Progenitor cell of endocrine pancreas (in vitro differentiated cells): ENCODE results near the gene CRB2. TPM values are rescaled to one million over a fixed set of nuclear protein-coding genes. Genes with fewer than 3 reads are reported as not detected.

Experiments
- DNase-seq: peaks from one replicate; pipeline ENCODE4 v3.0.0; 2021; ENCODE audit warnings: low spot score; ENCODE audit not compliant: unreplicated experiment
- H3K27ac Mint-ChIP-seq: 2 replicates; pipeline ENCODE4 v1.8.0; 2021; ENCODE audit warnings: mild to moderate bottlenecking, moderate library complexity, mixed read lengths
- H3K27me3 Mint-ChIP-seq: 2 replicates; pipeline ENCODE4 v1.8.0; 2021; ENCODE audit warnings: mixed read lengths
- H3K36me3 Mint-ChIP-seq: 2 replicates; pipeline ENCODE4 v1.8.0; 2022; ENCODE audit warnings: mixed read lengths; ENCODE audit not compliant: insufficient read depth
- H3K4me1 Mint-ChIP-seq: 2 replicates; pipeline ENCODE4 v1.8.0; 2021; ENCODE audit warnings: low read depth, mixed read lengths
- H3K4me3 Mint-ChIP-seq: 2 replicates; pipeline ENCODE4 v1.8.0; 2021; ENCODE audit warnings: low read depth, mild to moderate bottlenecking, moderate library complexity, mixed read lengths
- H3K9me3 Mint-ChIP-seq: 2 replicates; pipeline ENCODE4 v1.8.0; 2021; ENCODE audit warnings: low read depth, mixed read lengths
- CTCF ChIP-seq: fragments of 200-600 bp; sonication (generic); IDR thresholded peaks from one replicate; pipeline ENCODE4 v1.5.0; 2021; ENCODE audit warnings: antibody characterized with exemption, mild to moderate bottlenecking; ENCODE audit not compliant: unreplicated experiment
- total RNA-seq: library from RNA; stranded (reverse); gene quantifications from 2 replicates; pipeline ENCODE4 v1.2.1, GENCODE V29; 2021

The CRB2 gene
- total RNA-seq, 1 donor from 2014 or later: 8.4 TPM

- H3K4me3 Mint-ChIP-seq: no peak overlapping the region
- no peak for DNase-seq
- no peaks in the 10 kb centered on the region for H3K9me3 Mint-ChIP-seq
- no peaks in the 10 kb centered on the region for H3K36me3 Mint-ChIP-seq
- TF ChIP-seq CTCF: no peak
- H3K4me1 Mint-ChIP-seq: peaks cover 42% of the 10 kb centered on the region
- H3K27ac Mint-ChIP-seq: peak overlapping the region; percentile 22
- peaks cover 4% of the 10 kb centered on the region for H3K27me3 Mint-ChIP-seq
Measured at GRCh38 chr9:123359546-123359945, 3.5 kb downstream of the CRB2 start.

GRCh38 chr9:123360161-123361085 lies 4.4 kb downstream of the CRB2 start:
- Mint-ChIP-seq H3K36me3 (peaks cover 2% of the 10 kb centered on the region), H3K27me3 (peaks cover 3% of the 10 kb centered on the region), H3K4me3 (peak overlapping the region; percentile 16), H3K27ac (peak overlapping the region; percentile 22), H3K4me1 (peaks cover 39% of the 10 kb centered on the region), H3K9me3 (no peaks in the 10 kb centered on the region)
- TF ChIP-seq CTCF: no peak
- DNase-seq: peak; percentile 93

- no peak overlapping the region for H3K4me3 Mint-ChIP-seq
- H3K27me3 Mint-ChIP-seq: peaks cover 5% of the 10 kb centered on the region
- peak overlapping the region; percentile 62 for H3K27ac Mint-ChIP-seq
- H3K36me3 Mint-ChIP-seq: peaks cover 2% of the 10 kb centered on the region
- no peak for DNase-seq
- TF ChIP-seq CTCF: no peak
- no peaks in the 10 kb centered on the region for H3K9me3 Mint-ChIP-seq
- peaks cover 39% of the 10 kb centered on the region for H3K4me1 Mint-ChIP-seq
Measured at GRCh38 chr9:123361086-123361730, 5.2 kb downstream of the CRB2 start.

DNA sequence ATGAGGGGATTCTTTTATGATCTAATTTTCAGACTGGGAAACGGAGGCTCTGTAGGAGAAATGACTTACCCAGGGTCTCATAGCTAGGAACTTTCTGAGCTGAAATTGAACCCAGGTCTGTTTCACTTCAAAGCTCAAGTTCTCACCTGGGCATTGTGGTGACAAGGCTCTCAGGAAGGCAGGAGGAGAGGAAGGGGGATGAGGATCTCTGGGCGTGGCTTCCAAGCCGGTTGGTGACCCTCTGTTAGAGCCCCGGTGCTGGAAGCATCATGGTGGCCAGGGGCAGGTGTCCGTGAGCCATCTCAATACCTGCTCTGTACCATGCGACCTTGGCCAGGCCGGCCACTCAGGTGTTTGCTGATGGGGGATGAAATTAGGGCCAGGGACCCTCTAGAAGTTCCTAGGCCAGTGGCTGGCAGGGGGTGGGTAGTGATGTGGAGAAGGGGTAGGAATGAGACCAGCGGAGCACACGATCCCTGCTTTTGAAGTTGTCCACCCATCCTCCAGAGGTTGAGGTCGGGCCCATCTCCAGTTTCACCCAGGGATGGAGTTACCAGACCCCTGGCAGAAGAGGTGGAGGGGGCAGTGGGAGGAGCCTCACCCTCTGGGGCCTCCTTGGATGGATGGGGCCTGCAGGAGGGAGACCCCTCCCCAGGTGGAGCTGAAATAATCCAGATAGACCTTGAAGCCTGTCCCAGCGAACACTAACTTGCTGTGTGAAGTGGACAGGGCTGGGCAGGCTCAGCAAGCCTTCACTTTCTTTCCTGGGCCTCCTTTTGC lies 5.9 kb downstream of the CRB2 start:
- H3K36me3 Mint-ChIP-seq: peaks cover 2% of the 10 kb centered on the region
- peak overlapping the region; percentile 62 for H3K27ac Mint-ChIP-seq
- DNase-seq: no peak
- peaks cover 5% of the 10 kb centered on the region for H3K27me3 Mint-ChIP-seq
- peaks cover 32% of the 10 kb centered on the region for H3K4me1 Mint-ChIP-seq
- no peaks in the 10 kb centered on the region for H3K9me3 Mint-ChIP-seq
- TF ChIP-seq CTCF: no peak
- no peak overlapping the region for H3K4me3 Mint-ChIP-seq

GRCh38 chr9:123362856-123363255 lies 6.9 kb downstream of the CRB2 start:
- no peak for TF ChIP-seq CTCF
- Mint-ChIP-seq H3K27me3 (peaks cover 8% of the 10 kb centered on the region), H3K9me3 (no peaks in the 10 kb centered on the region), H3K4me1 (peaks cover 29% of the 10 kb centered on the region), H3K27ac (no peak overlapping the region), H3K36me3 (peaks cover 2% of the 10 kb centered on the region), H3K4me3 (no peak overlapping the region)
- no peak for DNase-seq
